Stimulated activated naive B cell treated with anti-CD40 and anti-IgM and Interleukin-4, amounts not matched to agents 10 μg/mL and 1 μg/mL and 100 μg/mL, for 72 hours (primary cell): ENCODE results near the gene MFSD11.
"Not testable (repeated sequence)": the region's sequence is repeated elsewhere in the genome, so short reads cannot be mapped to it uniquely, and the experiment has no call there.

Experiments
- ATAC-seq, 2 donors: fragments of 150-1000 bp; cut with Tn5 transposase; replicated peaks; 2 replicates each; pipeline ENCODE4 v1.10.0; 2021; ENCODE audit warnings: moderate library complexity in 1 of 2
- DNase-seq: peaks from one replicate; pipeline ENCODE4 v3.0.0; 2021
- H3K27ac Mint-ChIP-seq: one replicate; pipeline ENCODE4 v1.8.0; 2022; ENCODE audit warnings: mild to moderate bottlenecking, mixed read lengths
- H3K27me3 Mint-ChIP-seq, 2 donors: one replicate each; pipeline ENCODE4 v1.8.0; 2022; ENCODE audit warnings: mixed read lengths in 2 of 2
- H3K36me3 Mint-ChIP-seq, 2 donors: one replicate each; pipeline ENCODE4 v1.8.0; 2022; ENCODE audit warnings: mixed read lengths in 2 of 2, mild to moderate bottlenecking in 1 of 2
- H3K4me1 Mint-ChIP-seq, 2 donors: one replicate each; pipeline ENCODE4 v1.8.0; 2022; ENCODE audit warnings: mixed read lengths in 2 of 2, mild to moderate bottlenecking in 1 of 2
- H3K4me3 Mint-ChIP-seq, 2 donors: one replicate each; pipeline ENCODE4 v1.8.0; 2022; ENCODE audit warnings: mild to moderate bottlenecking in 2 of 2, mixed read lengths in 2 of 2, moderate library complexity in 1 of 2
- H3K9me3 Mint-ChIP-seq, 2 donors: one replicate each; pipeline ENCODE4 v1.8.0; 2022; ENCODE audit warnings: mixed read lengths in 2 of 2, mild to moderate bottlenecking in 1 of 2

MFSD11 gene

DNA sequence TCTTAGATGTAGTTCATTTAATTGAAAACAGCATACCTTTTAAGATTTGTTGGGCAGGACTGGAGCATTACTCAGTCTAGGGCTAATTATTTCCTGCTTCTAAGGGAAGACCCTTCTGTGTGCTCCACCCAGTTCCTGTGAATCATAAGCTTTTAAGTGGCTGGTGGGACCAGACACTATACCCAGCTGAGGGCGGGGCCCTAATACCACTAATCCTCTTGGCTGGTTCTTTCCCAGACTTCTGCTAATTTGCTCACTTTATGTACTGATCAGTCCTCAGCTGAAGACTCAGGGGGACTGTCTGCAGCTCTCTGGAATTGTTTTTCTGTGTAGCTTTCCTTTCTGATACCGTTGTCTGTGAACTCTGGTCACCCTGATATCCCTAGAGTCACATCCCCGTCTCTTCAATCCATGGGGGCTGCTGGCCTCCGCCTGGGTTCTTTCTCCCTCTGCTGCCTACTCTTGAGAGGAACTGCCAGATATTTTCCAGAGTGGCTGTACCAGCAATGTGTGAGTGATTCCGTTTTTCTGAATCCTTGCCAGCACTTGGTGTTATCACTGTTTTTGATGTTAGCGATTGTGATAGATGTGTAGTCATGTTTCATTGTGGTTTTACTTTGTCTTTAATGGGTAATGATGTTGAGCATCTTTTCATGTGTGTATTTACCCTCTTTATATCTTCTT is 35.1 kb downstream of the MFSD11 start:
- H3K36me3 Mint-ChIP-seq, result peaks cover 43 to 55% of the 10 kb centered on the region in 2 donors
- no peak overlapping the region for H3K27ac Mint-ChIP-seq
- ATAC-seq (peak in 1 of 2 donors; percentile 20), DNase-seq (no peak)
- peaks cover 0 to 7% of the 10 kb centered on the region in 2 donors for H3K4me1 Mint-ChIP-seq
- H3K27me3 Mint-ChIP-seq, result no peaks in the 10 kb centered on the region
- H3K9me3 Mint-ChIP-seq, result no peaks in the 10 kb centered on the region
- no peak overlapping the region for H3K4me3 Mint-ChIP-seq

DNA sequence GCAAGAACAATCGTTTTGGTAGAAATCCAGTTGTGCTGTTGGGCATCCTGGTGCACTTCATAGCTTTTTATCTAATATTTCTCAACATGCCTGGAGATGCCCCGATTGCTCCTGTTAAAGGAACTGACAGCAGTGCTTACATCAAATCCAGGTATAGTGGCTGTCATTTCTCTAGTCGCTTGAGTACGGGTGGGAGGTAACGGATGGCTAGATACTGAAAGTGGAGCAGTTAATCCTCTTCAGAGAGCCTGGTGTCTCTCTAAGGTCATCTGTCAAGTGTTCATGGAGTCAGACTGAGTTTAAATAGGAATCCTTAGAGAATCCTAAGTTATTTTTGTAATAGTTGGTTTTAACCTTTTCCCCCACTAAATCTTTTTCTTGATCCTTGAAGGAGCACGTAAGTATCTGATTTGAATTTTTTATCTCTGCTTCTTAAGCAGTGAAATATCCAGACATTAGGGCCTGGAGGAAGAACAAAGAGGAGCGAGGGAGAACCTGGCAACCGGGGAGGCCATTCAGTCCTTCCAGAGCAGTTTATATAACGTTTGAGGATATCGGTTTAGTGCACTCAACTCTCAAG is 37.2 kb downstream of the MFSD11 start:
- Mint-ChIP-seq H3K27ac (no peak overlapping the region), H3K4me3 (no peak overlapping the region), H3K9me3 (no peaks in the 10 kb centered on the region), H3K36me3 (peaks cover 48 to 54% of the 10 kb centered on the region in 2 donors), H3K4me1 (peaks cover 0 to 7% of the 10 kb centered on the region in 2 donors), H3K27me3 (no peaks in the 10 kb centered on the region)
- DNase-seq (no peak), ATAC-seq (no peak)

DNA sequence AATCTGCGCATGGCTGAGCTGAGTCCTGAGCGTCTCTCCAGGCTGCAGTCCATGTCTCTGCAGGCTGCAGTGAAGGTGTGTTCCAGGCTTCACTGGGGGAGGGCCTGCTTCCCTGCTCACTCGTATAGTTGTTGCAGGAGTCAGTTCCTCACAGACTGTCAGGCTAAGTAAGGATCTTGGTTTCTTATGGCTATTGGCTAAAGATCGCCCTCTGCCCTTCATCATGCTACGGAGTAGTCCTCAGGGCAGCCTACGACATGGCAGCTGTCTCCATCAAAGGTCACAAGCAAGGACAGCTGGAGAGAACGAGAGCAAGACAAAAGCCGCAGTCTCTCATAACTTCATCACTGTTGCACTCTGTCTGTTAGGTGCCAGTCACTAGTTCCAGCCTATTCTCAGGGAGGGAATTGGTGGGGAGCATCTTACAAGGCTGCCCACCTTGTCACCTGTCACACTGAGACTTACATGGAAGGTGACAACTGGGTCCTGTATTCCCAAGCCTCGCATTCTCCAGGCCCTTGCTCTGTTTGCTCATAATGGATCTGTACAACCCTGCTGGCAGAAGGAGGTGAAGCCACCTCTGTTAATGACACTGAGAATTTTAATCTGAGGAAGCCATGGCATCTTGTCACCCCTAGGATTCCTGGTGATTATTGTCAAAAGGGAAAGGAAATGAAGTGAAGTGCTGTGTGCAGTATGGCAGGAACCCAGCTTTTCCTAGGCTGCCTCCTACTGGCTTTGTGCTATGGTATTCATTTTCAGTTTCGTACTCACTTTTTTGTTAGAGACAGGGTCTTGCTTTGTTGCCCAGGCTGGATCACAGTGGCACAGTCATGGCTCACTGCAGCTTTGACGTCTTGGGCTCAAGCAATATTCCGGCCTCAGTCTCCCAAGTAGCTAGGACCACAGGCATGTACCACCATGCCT is 43.4 kb downstream of the MFSD11 start:
- Mint-ChIP-seq H3K27me3 (no peaks in the 10 kb centered on the region), H3K4me3 (no peak overlapping the region), H3K9me3 (no peaks in the 10 kb centered on the region), H3K27ac (no peak overlapping the region), H3K36me3 (peaks cover 19 to 37% of the 10 kb centered on the region in 2 donors), H3K4me1 (peaks cover 0 to 2% of the 10 kb centered on the region in 2 donors)
- ATAC-seq, result no peak
- no peak for DNase-seq

DNA sequence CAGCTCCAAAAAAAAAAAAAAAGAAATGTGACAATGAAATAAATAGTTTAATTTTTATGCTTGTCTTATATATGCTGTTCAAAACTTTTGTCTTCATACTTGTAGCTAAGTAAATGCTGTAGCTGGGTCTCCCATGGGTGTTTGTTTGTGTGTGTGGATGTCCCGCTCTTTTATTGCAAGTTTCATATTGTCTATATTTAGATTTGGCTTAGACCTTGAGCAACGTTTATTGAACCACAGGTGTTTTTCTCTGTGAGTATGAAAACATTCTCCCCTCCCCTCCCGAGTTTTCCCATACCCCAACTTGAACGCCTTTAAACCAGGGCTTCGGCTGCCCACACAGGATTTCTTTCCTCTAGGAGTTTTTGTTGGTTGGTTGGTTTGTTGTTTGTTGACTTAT is 45.2 kb downstream of the MFSD11 start:
- no peak overlapping the region for H3K4me3 Mint-ChIP-seq
- ATAC-seq, result no peak
- DNase-seq, result no peak
- no peaks in the 10 kb centered on the region for H3K9me3 Mint-ChIP-seq
- H3K27ac Mint-ChIP-seq, result no peak overlapping the region
- H3K27me3 Mint-ChIP-seq, result no peaks in the 10 kb centered on the region
- peaks cover 0 to 2% of the 10 kb centered on the region in 2 donors for H3K4me1 Mint-ChIP-seq
- H3K36me3 Mint-ChIP-seq, result peaks cover 13 to 30% of the 10 kb centered on the region in 2 donors

- DNase-seq, result no peak
- peaks cover 0 to 2% of the 10 kb centered on the region in 2 donors for H3K4me1 Mint-ChIP-seq
- H3K27me3 Mint-ChIP-seq, result no peaks in the 10 kb centered on the region
- no peak for ATAC-seq
- peaks cover 6 to 24% of the 10 kb centered on the region in 2 donors for H3K36me3 Mint-ChIP-seq
- no peak overlapping the region for H3K4me3 Mint-ChIP-seq
- H3K9me3 Mint-ChIP-seq, result no peaks in the 10 kb centered on the region
- H3K27ac Mint-ChIP-seq, result no peak overlapping the region
These were observed 47.0 kb downstream of the MFSD11 start for GRCh38 chr17:76784926-76785325.

DNA sequence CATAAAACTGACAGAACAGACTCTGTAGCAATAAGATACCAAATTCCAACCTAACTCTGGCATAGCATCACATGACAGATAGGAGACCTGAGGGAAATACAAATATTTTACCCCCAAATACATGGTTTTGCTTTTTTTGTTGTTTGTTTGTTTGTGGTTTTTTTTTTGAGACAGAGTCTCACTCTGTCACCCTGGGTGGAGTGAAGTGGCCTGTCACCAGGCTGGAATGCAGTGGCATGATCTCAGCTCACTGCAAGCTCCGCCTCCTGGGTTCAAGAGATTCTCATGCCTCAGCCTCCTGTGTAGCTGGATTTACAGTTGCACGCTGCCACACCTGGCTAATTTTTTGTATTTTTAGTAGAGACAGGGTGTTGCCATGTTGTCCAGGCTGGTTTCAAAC is 49.9 kb downstream of the MFSD11 start:
- ATAC-seq, result not testable (repeated sequence)
- peaks cover 11 to 17% of the 10 kb centered on the region in 2 donors for H3K4me1 Mint-ChIP-seq

GRCh38 chr17:76789235-76789788 is 51.4 kb downstream of the MFSD11 start:
- ATAC-seq (no peak), DNase-seq (no peak)
- Mint-ChIP-seq H3K27me3 (no peaks in the 10 kb centered on the region), H3K4me3 (no peak overlapping the region), H3K36me3 (peaks cover 6 to 17% of the 10 kb centered on the region in 2 donors), H3K27ac (no peak overlapping the region), H3K4me1 (peaks cover 8 to 17% of the 10 kb centered on the region in 2 donors), H3K9me3 (peaks cover 0 to 2% of the 10 kb centered on the region in 2 donors)

More for the DNA sequence above, 49.9 kb downstream of the MFSD11 start:
- not testable (repeated sequence) for DNase-seq, H3K27ac Mint-ChIP-seq, H3K27me3 Mint-ChIP-seq, H3K9me3 Mint-ChIP-seq, H3K4me3 Mint-ChIP-seq
- H3K36me3 Mint-ChIP-seq, result peaks cover 6 to 20% of the 10 kb centered on the region in 2 donors

DNA sequence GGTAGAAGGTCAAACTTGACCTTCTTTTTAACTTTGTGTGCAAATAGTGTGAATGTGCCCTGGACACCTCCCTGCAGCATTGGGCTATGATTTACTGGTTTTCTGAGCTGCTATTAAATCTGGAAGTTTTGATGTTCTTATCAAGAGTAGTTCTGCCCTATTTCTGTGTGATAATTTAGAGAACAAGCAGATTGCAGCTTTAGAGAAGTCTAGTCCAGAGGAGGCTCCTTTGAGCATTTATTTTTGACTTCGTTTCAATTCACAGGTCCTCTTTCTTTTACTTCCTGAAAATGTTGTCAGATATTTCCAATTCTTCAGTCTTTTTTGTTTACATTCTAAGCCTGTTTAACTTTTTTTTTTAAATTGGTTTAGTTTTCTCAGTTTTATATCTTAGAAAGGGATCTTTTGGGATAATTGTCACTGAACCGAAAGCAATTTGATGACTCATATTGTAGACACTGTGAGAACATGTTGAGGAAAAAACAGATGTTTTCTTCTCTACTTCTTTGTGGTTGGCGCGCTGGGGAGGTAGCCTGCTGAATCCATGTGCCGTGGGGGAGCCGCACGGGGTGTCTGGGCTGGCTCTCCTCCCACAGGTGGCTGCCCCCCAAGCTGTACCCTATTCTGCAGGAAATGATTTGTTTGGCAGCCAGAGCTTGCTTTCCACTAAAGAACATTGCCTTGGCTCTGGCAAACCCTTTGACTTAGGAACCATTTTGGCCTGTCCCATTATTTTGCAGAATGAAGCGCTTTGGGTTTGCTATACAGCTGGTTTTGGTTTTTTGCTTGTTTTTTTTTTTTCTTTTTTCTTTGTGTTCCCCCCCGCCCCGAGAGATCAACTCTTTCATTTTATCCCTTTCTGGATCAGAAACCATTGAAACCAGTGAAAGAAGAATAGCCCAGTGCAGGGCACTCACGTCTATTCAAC is 53.4 kb downstream of the MFSD11 start:
- H3K9me3 Mint-ChIP-seq, result peaks cover 0 to 2% of the 10 kb centered on the region in 2 donors
- H3K4me1 Mint-ChIP-seq, result peaks cover 8 to 17% of the 10 kb centered on the region in 2 donors
- DNase-seq (peak; percentile 3), ATAC-seq (peak; percentile 83 to 85)
- no peaks in the 10 kb centered on the region for H3K27me3 Mint-ChIP-seq
- H3K36me3 Mint-ChIP-seq, result peaks cover 8 to 12% of the 10 kb centered on the region in 2 donors
- H3K4me3 Mint-ChIP-seq, result peak overlapping the region; percentile 46 to 74
- H3K27ac Mint-ChIP-seq, result no peak overlapping the region

DNA sequence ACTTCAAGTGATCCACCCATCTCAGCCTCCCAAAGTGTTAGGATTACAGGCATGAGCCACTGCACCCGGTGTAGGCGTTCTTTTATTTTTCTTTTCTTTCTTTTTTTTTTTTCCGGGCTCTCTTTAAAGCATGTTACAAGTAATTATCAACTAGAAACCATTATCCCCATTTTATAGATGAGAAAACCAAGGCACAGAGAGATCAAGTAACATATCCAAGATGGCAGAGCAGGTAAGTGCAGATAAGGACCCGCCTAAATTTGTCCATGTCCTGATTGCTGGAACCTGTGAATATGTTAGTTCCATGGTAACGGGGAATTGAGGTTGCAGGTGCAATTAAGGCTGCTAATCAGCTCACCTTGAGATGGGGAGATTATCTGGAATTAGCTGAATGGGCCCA is 54.4 kb downstream of the MFSD11 start:
- Mint-ChIP-seq H3K27me3 (no peaks in the 10 kb centered on the region), H3K4me3 (no peak overlapping the region), H3K27ac (no peak overlapping the region), H3K4me1 (peaks cover 8 to 17% of the 10 kb centered on the region in 2 donors), H3K36me3 (peaks cover 8 to 10% of the 10 kb centered on the region in 2 donors), H3K9me3 (peaks cover 0 to 2% of the 10 kb centered on the region in 2 donors)
- no peak for ATAC-seq
- DNase-seq, result no peak

- no peak for ATAC-seq
- Mint-ChIP-seq H3K36me3 (peaks cover 6 to 10% of the 10 kb centered on the region in 2 donors), H3K4me1 (peaks cover 8 to 17% of the 10 kb centered on the region in 2 donors), H3K9me3 (peaks cover 0 to 2% of the 10 kb centered on the region in 2 donors), H3K4me3 (no peak overlapping the region), H3K27me3 (no peaks in the 10 kb centered on the region), H3K27ac (no peak overlapping the region)
- DNase-seq, result no peak
These were observed 55.9 kb downstream of the MFSD11 start for GRCh38 chr17:76793775-76794174.

DNA sequence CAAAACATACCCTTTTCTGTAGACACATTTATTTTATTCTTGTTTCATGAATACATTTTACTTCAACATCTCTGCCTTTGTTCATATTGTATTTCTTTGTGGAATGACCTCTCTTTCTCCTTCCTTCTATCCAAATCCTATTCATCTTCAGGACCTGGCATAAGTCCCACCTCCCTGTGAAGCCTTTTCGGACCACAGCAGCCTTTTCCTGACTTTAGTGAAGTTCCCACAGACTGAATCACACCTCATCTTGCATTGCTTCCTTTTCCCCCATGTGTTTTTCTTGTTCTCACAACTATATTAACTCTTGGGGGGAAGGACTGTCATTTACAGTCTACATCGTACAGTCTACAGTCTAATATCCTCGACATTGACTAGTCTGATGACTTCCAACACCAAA is 58.2 kb downstream of the MFSD11 start:
- no peak for ATAC-seq
- Mint-ChIP-seq H3K27ac (no peak overlapping the region), H3K4me1 (peaks cover 7 to 14% of the 10 kb centered on the region in 2 donors), H3K36me3 (peaks cover 6 to 10% of the 10 kb centered on the region in 2 donors), H3K27me3 (no peaks in the 10 kb centered on the region), H3K9me3 (peaks cover 0 to 2% of the 10 kb centered on the region in 2 donors), H3K4me3 (no peak overlapping the region)
- DNase-seq, result no peak

- H3K36me3 Mint-ChIP-seq, result peaks cover 6 to 10% of the 10 kb centered on the region in 2 donors
- H3K9me3 Mint-ChIP-seq, result peaks cover 0 to 2% of the 10 kb centered on the region in 2 donors
- no peak overlapping the region for H3K4me3 Mint-ChIP-seq
- H3K27ac Mint-ChIP-seq, result no peak overlapping the region
- DNase-seq (no peak), ATAC-seq (no peak)
- peaks cover 0 to 1% of the 10 kb centered on the region in 2 donors for H3K4me1 Mint-ChIP-seq
- H3K27me3 Mint-ChIP-seq, result no peaks in the 10 kb centered on the region
These were observed 59.4 kb downstream of the MFSD11 start for GRCh38 chr17:76797241-76797840.

DNA sequence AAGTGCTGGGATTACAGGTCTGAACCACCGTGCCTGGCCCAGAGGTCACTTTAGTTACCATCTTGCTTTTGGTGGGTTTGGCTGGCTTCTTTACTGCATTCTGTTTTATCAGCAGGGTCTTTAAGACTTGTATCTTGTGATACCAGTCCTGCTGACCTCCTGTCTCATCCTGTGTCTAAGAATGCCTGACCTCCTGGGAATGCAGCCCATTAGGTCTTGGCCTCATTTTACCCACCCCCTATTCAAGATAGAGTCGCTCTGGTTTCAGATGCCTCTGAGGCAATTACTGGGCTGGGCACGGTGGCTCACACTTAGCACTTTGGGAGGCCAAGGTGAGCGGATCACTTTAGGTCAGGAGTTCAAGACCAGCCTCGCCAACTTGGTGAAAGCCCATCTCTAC is 63.8 kb downstream of the MFSD11 start:
- no peaks in the 10 kb centered on the region for H3K36me3 Mint-ChIP-seq
- ATAC-seq, result no peak
- H3K27me3 Mint-ChIP-seq, result no peaks in the 10 kb centered on the region

More for the DNA sequence above, 63.8 kb downstream of the MFSD11 start:
- Mint-ChIP-seq H3K27ac (no peak overlapping the region), H3K9me3 (peaks cover 0 to under 1% of the 10 kb centered on the region in 2 donors), H3K4me1 (no peaks in the 10 kb centered on the region), H3K4me3 (no peak overlapping the region)
- DNase-seq, result no peak
